Fibroblast of lung (primary cell): ENCODE results near the gene TMEM233. TPM values are rescaled to one million over a fixed set of nuclear protein-coding genes. Genes with fewer than 3 reads are reported as not detected.
A peak's percentile ranks its signal among the peaks of the same experiment; 100 is the strongest.
"Not testable (repeated sequence)": the region's sequence is repeated elsewhere in the genome, so short reads cannot be mapped to it uniquely, and the experiment has no call there.

Experiments used
- DNase-seq, 2 donors: peaks; one replicate each; pipeline versions ENCODE4 v3.0.0 to v3.0.0-alpha.2; 2010; ENCODE audit warnings: low read depth in 2 of 2
- H2AFZ ChIP-seq: 2 replicates; pipeline ENCODE4 v1.5.1; 2012; ENCODE audit warnings: low read length, control low read depth, inconsistent platforms
- H3K27ac ChIP-seq: 2 replicates; pipeline ENCODE4 v1.5.1; 2011; ENCODE audit warnings: low read length, control low read depth; ENCODE audit not compliant: insufficient read depth
- H3K27me3 ChIP-seq: 2 replicates; pipeline ENCODE4 v1.5.1; 2011; ENCODE audit warnings: mild to moderate bottlenecking, low read length; ENCODE audit not compliant: control insufficient read depth, insufficient read depth
- H3K36me3 ChIP-seq: 2 replicates; pipeline ENCODE4 v1.5.1; 2011; ENCODE audit warnings: low read length; ENCODE audit not compliant: control insufficient read depth, insufficient read depth
- H3K4me1 ChIP-seq: 2 replicates; pipeline ENCODE4 v1.5.1; 2011; ENCODE audit warnings: low read length; ENCODE audit not compliant: control insufficient read depth, insufficient read depth; ENCODE audit errors: extremely low read depth
- H3K4me2 ChIP-seq: 2 replicates; pipeline ENCODE4 v1.5.1; 2011; ENCODE audit warnings: low read length, control low read depth; ENCODE audit not compliant: insufficient read depth; ENCODE audit errors: extremely low read depth
- H3K4me3 ChIP-seq, 4 experiments: fragments of 200-600 bp in 1 of 4; sonication (generic) in 1 of 4; replicated peaks in 1 of 4; 2 replicates each; pipeline ENCODE4 v1.5.1; 2011 to 2016; ENCODE audit warnings: low read length in 4 of 4, low read depth in 3 of 4, mild to moderate bottlenecking in 3 of 4, control low read depth in 2 of 4, inconsistent platforms in 1 of 4, mixed read lengths in 1 of 4; ENCODE audit not compliant: insufficient read depth in 1 of 4; ENCODE audit errors: control extremely low read depth in 1 of 4
- H3K79me2 ChIP-seq: 2 replicates; pipeline ENCODE4 v1.5.1; 2012; ENCODE audit warnings: mild to moderate bottlenecking, low read length, inconsistent platforms; ENCODE audit not compliant: control insufficient read depth, insufficient read depth
- H3K9ac ChIP-seq: 2 replicates; pipeline ENCODE4 v1.5.1; 2011; ENCODE audit warnings: mild to moderate bottlenecking, low read length, control low read depth; ENCODE audit not compliant: insufficient read depth
- H3K9me3 ChIP-seq: 2 replicates; pipeline ENCODE4 v1.5.1; 2012; ENCODE audit warnings: low read depth, low read length; ENCODE audit not compliant: control insufficient read depth, insufficient read depth
- H4K20me1 ChIP-seq: 2 replicates; pipeline ENCODE4 v1.5.1; 2011; ENCODE audit warnings: low read length; ENCODE audit not compliant: control insufficient read depth, insufficient read depth; ENCODE audit errors: extremely low read depth
- EZH2 ChIP-seq: IDR thresholded peaks from 2 replicates; pipeline ENCODE4 v1.5.1; 2012; ENCODE audit warnings: low read length, control low read depth, mild to moderate bottlenecking; ENCODE audit errors: missing control alignments
- polyA plus RNA-seq, 2 donors: library from polyadenylated mRNA; depleted of rRNA in 1 of 2; stranded (reverse) in 1 of 2; unstranded in 1 of 2; fragments of >200 nt; gene quantifications; 2 replicates each; pipeline ENCODE4 v1.2.1, GENCODE V29; 2011 to 2012; ENCODE audit warnings: missing spikeins in 1 of 2
- total RNA-seq: library from RNA; depleted of rRNA; stranded (reverse); fragments of >200 nt; gene quantifications from 2 replicates; pipeline ENCODE4 v1.2.1, GENCODE V29; 2014
- TF ChIP-seq, protein P1 (sequence below), 2 donors: IDR thresholded peaks in 1 of 2; conservative IDR thresholded peaks in 1 of 2; 1 replicate in 1 of 2; 2 replicates in 1 of 2; pipeline ENCODE4 v1.5.1; 2011 to 2012; ENCODE audit warnings: low read length in 2 of 2, control low read depth in 1 of 2, inconsistent platforms in 1 of 2, low read depth in 1 of 2, mild to moderate bottlenecking in 1 of 2

TMEM233 gene
- total and polyA plus RNA-seq, 2 donors (not counting 1 experiment from before 2014, with no cell fraction given), result under 0.01 TPM; not detected in 1

DNA sequence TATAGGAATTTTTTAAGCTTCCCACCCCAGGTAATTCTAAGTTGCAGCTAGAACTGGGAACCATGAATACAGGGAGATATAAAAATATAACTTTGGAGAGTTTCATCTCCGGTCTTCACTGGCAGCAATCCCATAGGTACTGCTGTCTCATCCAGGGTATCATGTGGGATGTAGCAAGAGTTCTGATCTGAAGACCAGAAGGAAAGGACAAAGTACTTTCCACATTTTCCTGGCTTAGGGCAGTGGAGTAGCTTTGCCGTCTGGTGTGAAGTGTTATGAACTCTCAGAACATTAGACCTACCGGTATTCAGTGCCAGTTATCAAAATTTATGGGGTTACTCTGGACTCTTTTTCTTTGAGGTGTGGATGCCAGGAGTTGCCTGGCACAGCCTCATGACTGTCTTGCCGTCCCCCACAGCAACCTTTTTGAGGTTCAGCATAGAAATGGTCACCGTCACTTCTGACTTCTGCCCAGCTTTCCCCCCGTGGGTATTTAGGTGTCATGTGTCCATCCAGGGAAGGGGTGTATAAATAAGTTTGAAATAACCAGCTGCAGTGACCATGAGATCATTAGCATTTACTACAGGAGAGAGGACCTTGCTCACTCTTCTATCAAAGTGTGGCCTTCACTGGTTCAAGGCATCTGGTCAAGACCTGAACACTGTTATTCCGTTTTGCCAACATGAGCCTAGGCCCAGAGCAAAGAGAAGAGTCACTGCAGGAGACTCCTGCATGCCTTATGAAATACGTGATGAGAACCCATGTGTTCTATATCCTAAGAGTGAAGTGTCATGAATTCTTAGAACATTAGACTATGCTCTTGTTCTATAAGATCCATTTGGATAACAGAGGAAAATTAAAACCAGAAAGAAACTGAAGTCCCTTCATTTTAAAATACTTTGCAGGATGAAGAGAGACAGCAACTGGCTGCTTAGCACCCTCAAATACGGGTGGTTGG lies 22.2 kb downstream of the TMEM233 start:
- DNase-seq, result peak in 1 of 2 donors; percentile 11

DNA sequence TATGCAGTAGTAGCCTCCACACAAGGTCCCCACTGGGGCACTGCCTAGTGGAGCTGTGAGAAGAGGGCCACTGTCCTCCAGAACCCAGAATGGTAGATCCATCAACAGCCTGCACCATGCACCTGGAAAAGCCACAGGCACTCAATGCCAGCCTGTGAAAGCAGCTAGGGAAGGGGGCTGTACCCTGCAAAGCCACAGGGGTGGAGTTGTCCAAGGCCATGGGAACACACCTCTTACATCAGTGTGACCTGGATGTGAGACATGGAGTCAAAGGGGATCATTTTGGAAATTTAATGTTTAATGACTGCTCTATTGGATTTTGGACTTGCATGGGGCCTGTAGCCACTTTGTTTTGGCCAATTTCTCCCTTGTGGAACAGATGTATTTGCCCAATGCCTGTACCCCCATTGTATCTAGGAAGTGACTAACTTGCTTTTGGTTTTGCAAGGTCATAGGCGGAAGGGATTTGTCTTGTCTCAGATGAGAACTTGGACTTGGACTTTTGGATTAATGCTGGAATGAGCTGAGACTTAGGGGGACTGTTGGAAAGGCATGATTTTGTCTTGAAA lies 24.8 kb downstream of the TMEM233 start:
- H3K4me1 ChIP-seq, H3K9me3 ChIP-seq, H3K9ac ChIP-seq, H3K4me3 ChIP-seq, H3K4me2 ChIP-seq, DNase-seq, H3K27ac ChIP-seq, H3K36me3 ChIP-seq, H4K20me1 ChIP-seq, H3K79me2 ChIP-seq, H2AFZ ChIP-seq, H3K27me3 ChIP-seq: not testable (repeated sequence)

More for the DNA sequence above, 22.2 kb downstream of the TMEM233 start:
- Histone ChIP-seq H3K4me2 (no peak overlapping the region), H3K4me3 (no peak overlapping the region), H3K27ac (no peak overlapping the region), H3K36me3 (no peaks in the 10 kb centered on the region), H3K4me1 (no peaks in the 10 kb centered on the region), H3K9me3 (no peaks in the 10 kb centered on the region), H2AFZ (no peak overlapping the region), H4K20me1 (no peaks in the 10 kb centered on the region), H3K9ac (no peak overlapping the region), H3K27me3 (no peaks in the 10 kb centered on the region), H3K79me2 (no peaks in the 10 kb centered on the region)
- no peak for TF ChIP-seq EZH2
- TF ChIP-seq, protein P1, sequence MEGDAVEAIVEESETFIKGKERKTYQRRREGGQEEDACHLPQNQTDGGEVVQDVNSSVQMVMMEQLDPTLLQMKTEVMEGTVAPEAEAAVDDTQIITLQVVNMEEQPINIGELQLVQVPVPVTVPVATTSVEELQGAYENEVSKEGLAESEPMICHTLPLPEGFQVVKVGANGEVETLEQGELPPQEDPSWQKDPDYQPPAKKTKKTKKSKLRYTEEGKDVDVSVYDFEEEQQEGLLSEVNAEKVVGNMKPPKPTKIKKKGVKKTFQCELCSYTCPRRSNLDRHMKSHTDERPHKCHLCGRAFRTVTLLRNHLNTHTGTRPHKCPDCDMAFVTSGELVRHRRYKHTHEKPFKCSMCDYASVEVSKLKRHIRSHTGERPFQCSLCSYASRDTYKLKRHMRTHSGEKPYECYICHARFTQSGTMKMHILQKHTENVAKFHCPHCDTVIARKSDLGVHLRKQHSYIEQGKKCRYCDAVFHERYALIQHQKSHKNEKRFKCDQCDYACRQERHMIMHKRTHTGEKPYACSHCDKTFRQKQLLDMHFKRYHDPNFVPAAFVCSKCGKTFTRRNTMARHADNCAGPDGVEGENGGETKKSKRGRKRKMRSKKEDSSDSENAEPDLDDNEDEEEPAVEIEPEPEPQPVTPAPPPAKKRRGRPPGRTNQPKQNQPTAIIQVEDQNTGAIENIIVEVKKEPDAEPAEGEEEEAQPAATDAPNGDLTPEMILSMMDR (conservative IDR thresholded peaks at IDR 0.05 in 1 of 2, IDR thresholded peaks at IDR 0.05 in 1 of 2; ENCODE audit: low read depth in 1 of 2, low read length in 2 of 2), result no peak

DNA sequence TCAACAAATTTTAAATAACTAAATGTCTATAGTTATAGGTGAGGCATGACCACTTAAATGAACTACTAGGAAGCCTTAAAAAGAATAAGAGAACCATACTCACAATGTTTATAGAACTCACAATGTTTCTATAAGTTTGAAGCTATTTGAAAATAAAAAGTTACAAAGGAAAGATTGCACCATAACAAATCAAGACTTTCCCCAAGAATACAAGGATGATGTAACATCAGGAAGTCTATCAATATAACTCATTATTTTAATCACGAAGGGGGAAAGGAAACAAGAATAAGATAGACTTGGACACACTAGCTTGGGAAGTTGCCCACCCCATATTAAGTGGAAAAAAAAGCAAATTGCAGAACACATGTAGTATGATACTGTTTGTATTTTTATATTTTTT lies 26.9 kb downstream of the TMEM233 start:
- Histone ChIP-seq H3K27ac (no peak overlapping the region), H3K79me2 (no peaks in the 10 kb centered on the region), H3K9me3 (no peaks in the 10 kb centered on the region), H3K9ac (no peak overlapping the region), H4K20me1 (no peaks in the 10 kb centered on the region), H3K36me3 (no peaks in the 10 kb centered on the region), H3K4me1 (no peaks in the 10 kb centered on the region), H2AFZ (no peak overlapping the region), H3K4me3 (no peak overlapping the region), H3K4me2 (no peak overlapping the region), H3K27me3 (no peaks in the 10 kb centered on the region)
- DNase-seq, result no peak
- no peak for TF ChIP-seq EZH2
- TF ChIP-seq, protein P1 (conservative IDR thresholded peaks at IDR 0.05 in 1 of 2, IDR thresholded peaks at IDR 0.05 in 1 of 2; ENCODE audit: low read depth in 1 of 2, low read length in 2 of 2), result no peak
